ENCODE measurements around the gene CSMD2.

GRCh38 chr1:33819290-33819912, 345.6 kb downstream of the CSMD2 start:
- no peak for TF ChIP-seq SIN3A (IDR thresholded peaks at IDR 0.05; ENCODE audit: low read depth)
- TF ChIP-seq EZH2phosphoT487 (IDR thresholded peaks at IDR 0.05; ENCODE audit: borderline replicate concordance): no peak
- TF ChIP-seq, protein P1, sequence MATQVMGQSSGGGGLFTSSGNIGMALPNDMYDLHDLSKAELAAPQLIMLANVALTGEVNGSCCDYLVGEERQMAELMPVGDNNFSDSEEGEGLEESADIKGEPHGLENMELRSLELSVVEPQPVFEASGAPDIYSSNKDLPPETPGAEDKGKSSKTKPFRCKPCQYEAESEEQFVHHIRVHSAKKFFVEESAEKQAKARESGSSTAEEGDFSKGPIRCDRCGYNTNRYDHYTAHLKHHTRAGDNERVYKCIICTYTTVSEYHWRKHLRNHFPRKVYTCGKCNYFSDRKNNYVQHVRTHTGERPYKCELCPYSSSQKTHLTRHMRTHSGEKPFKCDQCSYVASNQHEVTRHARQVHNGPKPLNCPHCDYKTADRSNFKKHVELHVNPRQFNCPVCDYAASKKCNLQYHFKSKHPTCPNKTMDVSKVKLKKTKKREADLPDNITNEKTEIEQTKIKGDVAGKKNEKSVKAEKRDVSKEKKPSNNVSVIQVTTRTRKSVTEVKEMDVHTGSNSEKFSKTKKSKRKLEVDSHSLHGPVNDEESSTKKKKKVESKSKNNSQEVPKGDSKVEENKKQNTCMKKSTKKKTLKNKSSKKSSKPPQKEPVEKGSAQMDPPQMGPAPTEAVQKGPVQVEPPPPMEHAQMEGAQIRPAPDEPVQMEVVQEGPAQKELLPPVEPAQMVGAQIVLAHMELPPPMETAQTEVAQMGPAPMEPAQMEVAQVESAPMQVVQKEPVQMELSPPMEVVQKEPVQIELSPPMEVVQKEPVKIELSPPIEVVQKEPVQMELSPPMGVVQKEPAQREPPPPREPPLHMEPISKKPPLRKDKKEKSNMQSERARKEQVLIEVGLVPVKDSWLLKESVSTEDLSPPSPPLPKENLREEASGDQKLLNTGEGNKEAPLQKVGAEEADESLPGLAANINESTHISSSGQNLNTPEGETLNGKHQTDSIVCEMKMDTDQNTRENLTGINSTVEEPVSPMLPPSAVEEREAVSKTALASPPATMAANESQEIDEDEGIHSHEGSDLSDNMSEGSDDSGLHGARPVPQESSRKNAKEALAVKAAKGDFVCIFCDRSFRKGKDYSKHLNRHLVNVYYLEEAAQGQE (IDR thresholded peaks at IDR 0.05; ENCODE audit: low read depth): no peak
- TF ChIP-seq, protein P2, sequence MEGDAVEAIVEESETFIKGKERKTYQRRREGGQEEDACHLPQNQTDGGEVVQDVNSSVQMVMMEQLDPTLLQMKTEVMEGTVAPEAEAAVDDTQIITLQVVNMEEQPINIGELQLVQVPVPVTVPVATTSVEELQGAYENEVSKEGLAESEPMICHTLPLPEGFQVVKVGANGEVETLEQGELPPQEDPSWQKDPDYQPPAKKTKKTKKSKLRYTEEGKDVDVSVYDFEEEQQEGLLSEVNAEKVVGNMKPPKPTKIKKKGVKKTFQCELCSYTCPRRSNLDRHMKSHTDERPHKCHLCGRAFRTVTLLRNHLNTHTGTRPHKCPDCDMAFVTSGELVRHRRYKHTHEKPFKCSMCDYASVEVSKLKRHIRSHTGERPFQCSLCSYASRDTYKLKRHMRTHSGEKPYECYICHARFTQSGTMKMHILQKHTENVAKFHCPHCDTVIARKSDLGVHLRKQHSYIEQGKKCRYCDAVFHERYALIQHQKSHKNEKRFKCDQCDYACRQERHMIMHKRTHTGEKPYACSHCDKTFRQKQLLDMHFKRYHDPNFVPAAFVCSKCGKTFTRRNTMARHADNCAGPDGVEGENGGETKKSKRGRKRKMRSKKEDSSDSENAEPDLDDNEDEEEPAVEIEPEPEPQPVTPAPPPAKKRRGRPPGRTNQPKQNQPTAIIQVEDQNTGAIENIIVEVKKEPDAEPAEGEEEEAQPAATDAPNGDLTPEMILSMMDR (IDR thresholded peaks at IDR 0.05 in 2 of 3, conservative IDR thresholded peaks at IDR 0.05 in 1 of 3; ENCODE audit: borderline replicate concordance in 1 of 3, insufficient read depth in 1 of 3, low read depth in 2 of 3, low read length in 2 of 3): no peak
- TF ChIP-seq POLR2A (IDR thresholded peaks at IDR 0.05; ENCODE audit: borderline replicate concordance, extremely low read depth, insufficient read depth, insufficient read length): no peak
- TF ChIP-seq ZNF274 (IDR thresholded peaks at IDR 0.05; ENCODE audit: low read depth, low read length): no peak
- no peak for TF ChIP-seq POLR2AphosphoS5 (IDR thresholded peaks at IDR 0.05; ENCODE audit: low read depth, low read length)
